Measurements from ENCODE around the gene SLC15A4.

GRCh38 chr12:128827724-128828123 is 4.0 kb upstream of the SLC15A4 start:
- TF ChIP-seq USF2 (IDR thresholded peaks at IDR 0.05; ENCODE audit: borderline replicate concordance, low read depth, low read length), result no peak
- no peak for TF ChIP-seq CTCF (IDR thresholded peaks at IDR 0.05)
- TF ChIP-seq FOXM1 (IDR thresholded peaks at IDR 0.05; ENCODE audit: low read depth), result no peak
- no peak for TF ChIP-seq SIN3A (IDR thresholded peaks at IDR 0.05; ENCODE audit: borderline replicate concordance, low read depth, low read length)
- TF ChIP-seq RAD21 (IDR thresholded peaks at IDR 0.05; ENCODE audit: low read length), result no peak
- TF ChIP-seq POLR2AphosphoS5 (IDR thresholded peaks at IDR 0.05; ENCODE audit: low read depth, low read length), result no peak
- no peak for TF ChIP-seq USF1 (IDR thresholded peaks at IDR 0.05; ENCODE audit: borderline replicate concordance, low read depth)
- TF ChIP-seq YY1 (IDR thresholded peaks at IDR 0.05; ENCODE audit: low read depth), result no peak
- no peak for TF ChIP-seq RFX5 (IDR thresholded peaks at IDR 0.05; ENCODE audit: low read length)
- no peak for TF ChIP-seq FOSL2 (IDR thresholded peaks at IDR 0.05; ENCODE audit: borderline replicate concordance, low read depth)
- no peak for TF ChIP-seq EP300 (IDR thresholded peaks at IDR 0.05; ENCODE audit: borderline replicate concordance in 1 of 2, low read depth in 1 of 2, low read length in 1 of 2)

All from SK-N-SH (cell line).